Left renal cortex interstitium (tissue), 4 donors: ENCODE measurements around the gene MS4A4E. TPM values are rescaled to one million over a fixed set of nuclear protein-coding genes. Genes with fewer than 3 reads are reported as not detected.
"Not testable (repeated sequence)": the region's sequence is repeated elsewhere in the genome, so short reads cannot be mapped to it uniquely, and the experiment has no call there.

Source experiments
- DNase-seq, 4 donors: peaks; one replicate each; pipeline ENCODE4 v3.0.0-alpha.2; 2013; ENCODE audit warnings: low read depth in 4 of 4, low spot score in 2 of 4, missing footprints in 1 of 4
- polyA plus RNA-seq, 4 donors: library from polyadenylated mRNA; unstranded; fragments of 120-200 nt; gene quantifications; one replicate each; pipeline ENCODE4 v1.2.1, GENCODE V29; 2013; ENCODE audit not compliant: insufficient read length in 4 of 4

MS4A4E gene
- polyA plus RNA-seq, 4 donors: 0.92 to 1.4 (median 1.0) TPM

- no peak for DNase-seq
These were observed 60.2 kb downstream of the MS4A4E start, which contains the start of gene MS4A6A for GRCh38 chr11:60182541-60183330. MS4A6A (minus strand) TSS chr11:60183083; CDS start chr11:60181727, 1,356 bp downstream.

- DNase-seq: no peak
These were observed 67.1 kb downstream of the MS4A4E start for GRCh38 chr11:60175860-60176275.

- DNase-seq: no peak
These were observed 70.9 kb downstream of the MS4A4E start for GRCh38 chr11:60172011-60172410.

- no peak for DNase-seq
These were observed 72.4 kb downstream of the MS4A4E start for GRCh38 chr11:60170566-60170965.

GRCh38 chr11:60169264-60169915 lies 73.5 kb downstream of the MS4A4E start:
- no peak for DNase-seq

GRCh38 chr11:60168306-60168705 lies 74.6 kb downstream of the MS4A4E start:
- DNase-seq: no peak

- DNase-seq: no peak
These were observed 77.0 kb downstream of the MS4A4E start for GRCh38 chr11:60165951-60166350.

GRCh38 chr11:60165538-60165937 lies 77.4 kb downstream of the MS4A4E start:
- no peak for DNase-seq

- DNase-seq: no peak
These were observed 78.3 kb downstream of the MS4A4E start for GRCh38 chr11:60164550-60165075.

GRCh38 chr11:60161766-60162165 lies 81.2 kb downstream of the MS4A4E start:
- DNase-seq: no peak

- DNase-seq: no peak
These were observed 81.8 kb downstream of the MS4A4E start for GRCh38 chr11:60161107-60161506.

- DNase-seq: no peak
These were observed 83.1 kb downstream of the MS4A4E start for GRCh38 chr11:60159868-60160267.

GRCh38 chr11:60159284-60159683 lies 83.7 kb downstream of the MS4A4E start:
- no peak for DNase-seq

- no peak for DNase-seq
These were observed 84.3 kb downstream of the MS4A4E start for GRCh38 chr11:60158636-60159035.

GRCh38 chr11:60155931-60156330 lies 87.0 kb downstream of the MS4A4E start:
- DNase-seq: no peak

- not testable (repeated sequence) for DNase-seq
These were observed 90.2 kb downstream of the MS4A4E start for GRCh38 chr11:60152727-60153126.

GRCh38 chr11:60150279-60150678 lies 92.7 kb downstream of the MS4A4E start:
- no peak for DNase-seq

Other genes starting within 250 kb of the MS4A4E start
- not detected for gene OOSP4B, start 226.0 kb downstream of the MS4A4E start, polyA plus RNA-seq
- gene OOSP2, start 202.7 kb downstream of the MS4A4E start, polyA plus RNA-seq: not detected
- gene MS4A3, start 186.5 kb downstream of the MS4A4E start, polyA plus RNA-seq: 1 to 10 TPM in 1 of 4 donors, under 1 TPM in 3; 0.19 to 1.1 (median 0.66) TPM
- under 1 TPM; 0.05 to 0.11 (median 0.09) TPM for gene MS4A2, start 154.5 kb downstream of the MS4A4E start, polyA plus RNA-seq
- gene MS4A6A, start 60.1 kb downstream of the MS4A4E start, polyA plus RNA-seq: 10 to 100 TPM; 10.8 to 20.2 (median 15.0) TPM
- gene MS4A4A, start 37.5 kb upstream of the MS4A4E start, polyA plus RNA-seq: 1 to 10 TPM; 4.6 to 7.8 (median 6.3) TPM
- not detected for gene MS4A6E, start 84.1 kb upstream of the MS4A4E start, polyA plus RNA-seq
- 10 to 100 TPM in 1 of 4 donors, 1 to 10 TPM in 3; 1.8 to 12.0 (median 4.9) TPM for gene MS4A7, start 135.4 kb upstream of the MS4A4E start, polyA plus RNA-seq
- under 1 TPM; 0.13 to 0.42 (median 0.32) TPM for gene MS4A14, start 153.3 kb upstream of the MS4A4E start, polyA plus RNA-seq
- gene MS4A5, start 186.4 kb upstream of the MS4A4E start, polyA plus RNA-seq: not detected
- under 1 TPM; 0.30 to 0.73 (median 0.41) TPM for gene MS4A1, start 212.7 kb upstream of the MS4A4E start, polyA plus RNA-seq
- gene MS4A12, start 249.6 kb upstream of the MS4A4E start, polyA plus RNA-seq: not detected